Endothelial cell of umbilical vein (primary cell): Measurements from ENCODE around the gene FLT1. TPM values are rescaled to one million over a fixed set of nuclear protein-coding genes. Genes with fewer than 3 reads are reported as not detected.

Experiments
- BruUV-seq: library from RNA; stranded (reverse); fragments of 400-500 nt; replicated peaks from 2 replicates; lab custom pipeline; 2021; lab: Mats Ljungman, UMichigan
- CTCF ChIA-PET: fragments of 300-600, 350-600 bp; sonication (Branson Sonifier 250); formaldehyde crosslinking; loops from one replicate; lab custom pipeline; 2021; ENCODE audit warnings: antibody characterized with exemption, inconsistent platforms; lab: Charles Lee
- POLR2A ChIA-PET: fragments of 300-600, 350-600 bp; sonication (Branson Sonifier 250); formaldehyde crosslinking; loops from one replicate; lab custom pipeline; 2021; ENCODE audit warnings: antibody characterized with exemption, inconsistent platforms; lab: Charles Lee
- DNase-seq: peaks from one replicate; pipeline ENCODE4 v3.0.0-alpha.2; 2011; ENCODE audit warnings: low read depth, low spot score
- FAIRE-seq: peaks from 2 replicates; lab custom pipeline; 2011; peaks lifted over from hg19 to GRCh38; lab: Jason Lieb, UNC
- H2AFZ ChIP-seq: 2 replicates; pipeline ENCODE4 v1.6.0; 2012; ENCODE audit warnings: low read depth, low read length, control low read depth, inconsistent platforms
- H3K27ac ChIP-seq: 2 replicates; pipeline ENCODE4 v1.5.1; 2011; ENCODE audit warnings: low read depth, mild to moderate bottlenecking, control low read depth, low read length, moderate library complexity; ENCODE audit not compliant: insufficient read depth
- H3K27me3 ChIP-seq, 2 experiments: 2 replicates each; pipeline versions ENCODE4 v1.6.0 to v1.6.1; 2011; ENCODE audit warnings: low read length in 2 of 2, mixed read lengths in 1 of 2; ENCODE audit not compliant: control insufficient read depth in 2 of 2, insufficient read depth in 2 of 2
- H3K36me3 ChIP-seq, 2 experiments: 2 replicates in 1 of 2; 3 replicates in 1 of 2; pipeline ENCODE4 v1.5.1; 2011; ENCODE audit warnings: low read length in 2 of 2, mild to moderate bottlenecking in 1 of 2, moderate library complexity in 1 of 2; ENCODE audit not compliant: control insufficient read depth in 2 of 2, insufficient read depth in 2 of 2; ENCODE audit errors: extremely low read depth in 1 of 2
- H3K4me1 ChIP-seq: 3 replicates; pipeline ENCODE4 v1.5.1; 2011; ENCODE audit warnings: mild to moderate bottlenecking, low read length; ENCODE audit not compliant: control insufficient read depth, insufficient read depth; ENCODE audit errors: extremely low read depth
- H3K4me2 ChIP-seq: 2 replicates; pipeline ENCODE4 v1.6.1; 2011; ENCODE audit warnings: low read length, control low read depth, mixed read lengths; ENCODE audit not compliant: insufficient read depth
- H3K4me3 ChIP-seq, 3 experiments: fragments of 200-600 bp in 1 of 3; sonication (generic), shearing (Covaris generic) in 1 of 3; replicated peaks in 1 of 3; 2 replicates each; pipeline ENCODE4 v1.5.1; 2011 to 2016; ENCODE audit warnings: control low read depth in 3 of 3, low read length in 3 of 3, mild to moderate bottlenecking in 2 of 3, inconsistent platforms in 1 of 3, low read depth in 1 of 3, moderate library complexity in 1 of 3; ENCODE audit not compliant: insufficient read depth in 1 of 3
- H3K79me2 ChIP-seq: 2 replicates; pipeline ENCODE4 v1.6.0; 2012; ENCODE audit warnings: low read length, inconsistent platforms; ENCODE audit not compliant: control insufficient read depth, insufficient read depth
- H3K9ac ChIP-seq: replicated peaks from 2 replicates; pipeline ENCODE3; 2011; ENCODE audit warnings: low read length, control low read depth; ENCODE audit not compliant: insufficient read depth; ENCODE audit errors: extremely low read depth
- H3K9me1 ChIP-seq: replicated peaks from 3 replicates; pipeline ENCODE4 v1.6.0; 2011; ENCODE audit warnings: mild to moderate bottlenecking, low read length; ENCODE audit not compliant: control insufficient read depth, insufficient read depth; ENCODE audit errors: extremely low read depth
- H3K9me3 ChIP-seq: replicated peaks from 2 replicates; pipeline ENCODE4 v1.5.1; 2012; ENCODE audit warnings: low read length, inconsistent platforms; ENCODE audit not compliant: control insufficient read depth, insufficient read depth
- H4K20me1 ChIP-seq: replicated peaks from 2 replicates; pipeline ENCODE3; 2011; ENCODE audit warnings: mild to moderate bottlenecking, low read length; ENCODE audit not compliant: control insufficient read depth, insufficient read depth; ENCODE audit errors: extremely low read depth
- CTCF ChIP-seq, 2 donors: IDR thresholded peaks; 1 replicate in 1 of 2; 2 replicates in 1 of 2; pipeline ENCODE4 v1.5.1; 2011; ENCODE audit warnings: low read length in 2 of 2, mild to moderate bottlenecking in 2 of 2, moderate library complexity in 2 of 2, control low read depth in 1 of 2, inconsistent platforms in 1 of 2, low read depth in 1 of 2; ENCODE audit not compliant: insufficient read depth in 1 of 2; ENCODE audit errors: extremely low read depth in 1 of 2
- EZH2 ChIP-seq: IDR thresholded peaks from 2 replicates; pipeline ENCODE4 v1.6.1; 2012; ENCODE audit warnings: borderline replicate concordance, low read depth, mild to moderate bottlenecking, moderate library complexity, low read length, inconsistent platforms; ENCODE audit not compliant: severe bottlenecking
- FOS ChIP-seq: IDR thresholded peaks from 2 replicates; pipeline ENCODE4 v1.6.1; 2011; ENCODE audit warnings: mild to moderate bottlenecking, low read length, moderate library complexity, borderline replicate concordance; ENCODE audit not compliant: insufficient read depth
- GATA2 ChIP-seq: IDR thresholded peaks from 2 replicates; pipeline ENCODE4 v1.7.0; 2011; ENCODE audit warnings: low read depth, mild to moderate bottlenecking, moderate library complexity, mixed read lengths, low read length; ENCODE audit not compliant: insufficient read length, insufficient read depth
- JUN ChIP-seq: IDR thresholded peaks from 2 replicates; pipeline ENCODE4 v1.6.1; 2011; ENCODE audit warnings: borderline replicate concordance, low read depth; ENCODE audit not compliant: insufficient read length, insufficient read depth
- MYC ChIP-seq: IDR thresholded peaks from one replicate; pipeline ENCODE4 v1.6.1; 2011; ENCODE audit warnings: mild to moderate bottlenecking, low read depth, low read length
- POLR2A ChIP-seq: IDR thresholded peaks from 2 replicates; pipeline ENCODE4 v1.6.1; 2012; ENCODE audit warnings: low read depth, mild to moderate bottlenecking, control low read depth, low read length
- POLR2AphosphoS5 ChIP-seq: IDR thresholded peaks from 2 replicates; pipeline ENCODE4 v1.6.1; 2012; ENCODE audit warnings: low read depth, mild to moderate bottlenecking, control low read depth, low read length, moderate library complexity; ENCODE audit not compliant: insufficient read depth
- dilution Hi-C: fragments of 300-500 bp; cut with MboI; formaldehyde crosslinking; loops from one replicate; pipeline ENCODE4 v1.15.0; 2019; ENCODE audit warnings: low sequenced_read_pairs; ENCODE audit not compliant: extremely low pct_ligation_motif_present
- intact Hi-C: fragments of 100-400 bp; cut with micrococcal nuclease; formaldehyde crosslinking; loops from one replicate; pipeline ENCODE4 v1.10.0; 2022
- polyA plus RNA-seq, 4 experiments: library from polyadenylated mRNA; depleted of rRNA in 3 of 4; stranded (reverse) in 3 of 4; unstranded in 1 of 4; fragments of >200 nt; gene quantifications; 2 replicates each; pipeline versions ENCODE4 v1.2.1 to v1.2.3, GENCODE V29; 2011 to 2012; ENCODE audit warnings: missing spikeins in 1 of 4
- total RNA-seq: library from RNA; stranded (reverse); gene quantifications from 2 replicates; pipeline ENCODE4 v1.2.3, GENCODE V29; 2021
- TF ChIP-seq, protein P1 (sequence below): IDR thresholded peaks from 2 replicates; pipeline ENCODE4 v1.6.1; 2011; ENCODE audit not compliant: insufficient read depth, insufficient read length

Gene FLT1
- total and polyA plus RNA-seq, 2 donors (not counting 3 experiments of a cell fraction or from before 2014, with no cell fraction given) = 16.0 to 104 TPM

- no peak for FAIRE-seq
- CTCF ChIA-PET = interaction anchor here (1.3 to 1.4 kb wide), 2 partner anchors 9 to 16 kb away, joined by 4 read pairs; no protein-coding TSS in a partner anchor
- POLR2A ChIA-PET = no interaction called here
- Histone ChIP-seq H3K27me3 (no peaks in the 10 kb centered on the region), H3K27ac (no peak overlapping the region), H3K9ac (no peak overlapping the region), H2AFZ (no peak overlapping the region), H3K36me3 (peaks cover 2 to 13% of the 10 kb centered on the region in 2 experiments), H3K4me2 (no peak overlapping the region), H3K4me1 (peaks cover 23% of the 10 kb centered on the region), H3K9me3 (no peaks in the 10 kb centered on the region), H3K9me1 (no peaks in the 10 kb centered on the region), H3K4me3 (no peak overlapping the region), H4K20me1 (no peaks in the 10 kb centered on the region), H3K79me2 (peaks cover 30% of the 10 kb centered on the region)
- intact Hi-C loops (loop anchor here (1.0 to 2.0 kb wide), 2 partner anchors 11 to 49 kb away; no protein-coding TSS in a partner anchor), dilution Hi-C loops (no loop called here)
- TF ChIP-seq POLR2AphosphoS5 = no peak
- no peak for TF ChIP-seq CTCF (IDR thresholded peaks at IDR 0.05; ENCODE audit: extremely low read depth in 1 of 2, insufficient read depth in 1 of 2, low read depth in 1 of 2, low read length in 2 of 2)
- TF ChIP-seq POLR2A = no peak
- no peak for TF ChIP-seq MYC
- TF ChIP-seq EZH2 = no peak
- TF ChIP-seq, protein P1, sequence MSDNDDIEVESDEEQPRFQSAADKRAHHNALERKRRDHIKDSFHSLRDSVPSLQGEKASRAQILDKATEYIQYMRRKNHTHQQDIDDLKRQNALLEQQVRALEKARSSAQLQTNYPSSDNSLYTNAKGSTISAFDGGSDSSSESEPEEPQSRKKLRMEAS = no peak
- no peak for TF ChIP-seq FOS
- no peak for TF ChIP-seq JUN
- no peak for TF ChIP-seq GATA2
- no peak for DNase-seq
- BruUV-seq = no TSS peak
Observed at GRCh38 chr13:28441529-28441928, 53.4 kb downstream of the FLT1 start.
